Spleen (tissue), 11 donors: ENCODE data around the gene CERCAM. TPM values are rescaled to one million over a fixed set of nuclear protein-coding genes. Genes with fewer than 3 reads are reported as not detected.

Source experiments
- DNase-seq: peaks from one replicate; pipeline ENCODE4 v3.0.0-alpha.2; 2020
- H3K27ac ChIP-seq, 8 donors: fragments of 200-600 bp; sonication (generic) in 7 of 8; 1 replicate in 4 of 8; 2 replicates in 4 of 8; pipeline versions ENCODE4 v1.5.0 to v1.8.0; 2016 to 2021; ENCODE audit warnings: inconsistent platforms in 4 of 8, mild to moderate bottlenecking in 4 of 8, moderate library complexity in 1 of 8
- H3K27me3 ChIP-seq, 7 donors: fragments of 200-600 bp; sonication (generic) in 6 of 7; replicated peaks in 1 of 7; 1 replicate in 4 of 7; 2 replicates in 3 of 7; pipeline versions ENCODE4 v1.5.0 to v1.8.0; 2016 to 2021; ENCODE audit warnings: inconsistent platforms in 3 of 7, mild to moderate bottlenecking in 1 of 7
- H3K36me3 ChIP-seq, 6 donors: fragments of 200-600 bp; sonication (generic) in 5 of 6; 1 replicate in 4 of 6; 2 replicates in 2 of 6; pipeline versions ENCODE4 v1.5.0 to v1.8.0; 2016 to 2021; ENCODE audit warnings: inconsistent platforms in 2 of 6
- H3K4me1 ChIP-seq, 6 donors: fragments of 200-600 bp; sonication (generic) in 5 of 6; 1 replicate in 3 of 6; 2 replicates in 3 of 6; pipeline versions ENCODE4 v1.5.0 to v1.8.0; 2016 to 2021; ENCODE audit warnings: inconsistent platforms in 3 of 6
- H3K4me3 ChIP-seq, 8 donors: fragments of 200-600 bp; sonication (generic) in 7 of 8; 1 replicate in 4 of 8; 2 replicates in 4 of 8; pipeline versions ENCODE4 v1.5.0 to v1.8.0; 2016 to 2021; ENCODE audit warnings: inconsistent platforms in 4 of 8, mild to moderate bottlenecking in 4 of 8, moderate library complexity in 2 of 8
- H3K9me3 ChIP-seq, 8 donors: fragments of 200-600 bp; sonication (generic) in 7 of 8; 1 replicate in 4 of 8; 2 replicates in 4 of 8; pipeline versions ENCODE4 v1.5.0 to v1.8.0; 2016 to 2021; ENCODE audit warnings: inconsistent platforms in 4 of 8
- POLR2A ChIP-seq, 3 donors: fragments of 450-650 bp; IDR thresholded peaks; one replicate each; pipeline ENCODE4 v1.5.1; 2017; ENCODE audit warnings: antibody characterized with exemption in 3 of 3, mild to moderate bottlenecking in 1 of 3
- POLR2AphosphoS5 ChIP-seq, 3 donors: sonication (generic); formaldehyde crosslinking; IDR thresholded peaks; one replicate each; pipeline ENCODE4 v1.5.1; 2017; ENCODE audit warnings: antibody characterized with exemption in 3 of 3
- WGBS, 5 donors: extraction: QIAGEN DNeasy Blood & Tissue Kit in 3 of 5; methylation state at CpG; one replicate each; pipeline versions ENCODE4 v1.1.5 to v1.1.7; 2013 to 2018; 5-methylcytosine and 5-hydroxymethylcytosine counted together
- intact Hi-C: fragments of 100-400 bp; cut with DNase I; formaldehyde crosslinking; loops from one replicate; pipeline ENCODE4 v1.15.0; 2023; ENCODE audit warnings: low total_unique reads
- polyA plus RNA-seq, 3 donors: library from polyadenylated mRNA; stranded (reverse); fragments of 200-250 nt; gene quantifications; one replicate each; pipeline ENCODE4 v1.2.1, GENCODE V29; 2013
- total RNA-seq, 7 donors: library from RNA; depleted of rRNA in 3 of 7; stranded (reverse); fragments of >200 nt in 3 of 7; fragmentation: NEBNext Ultra II Directional in 4 of 7; extraction: Animal tissue kit (Norgen Biotek cat#: 25700) in 4 of 7; gene quantifications; one replicate each; pipeline versions ENCODE4 v1.1.0 to v1.2.1, GENCODE V29; 2016 to 2021
- TF ChIP-seq, protein P1 (sequence below), 11 experiments: fragments of 200-600 bp in 7 of 11; fragments of 450-650 bp in 4 of 11; sonication (generic) in 4 of 11; IDR thresholded peaks in 8 of 11; conservative IDR thresholded peaks in 3 of 11; 1 replicate in 7 of 11; 2 replicates in 4 of 11; pipeline versions ENCODE4 v1.4.0 to v1.8.0; 2016 to 2021; ENCODE audit warnings: antibody characterized with exemption in 11 of 11, inconsistent platforms in 4 of 11, mild to moderate bottlenecking in 1 of 11
- donor health status: healthy with polysubstance abuse.
- donor health status: DM: no; HTN: no; CAD: no; lungs with moderate emphysema.
- donor health status: DM: no; HTN: no; CAD: no.
- donor health status: Bipolar disorder and iron deficiency.
- donor health status: healthy.
- donor health status: DM: no; HTN: no; CAD: no.
- donor health status: DM: yes; HTN: yes; CAD: no.

CERCAM gene
- total and polyA plus RNA-seq, 10 donors = 3.8 to 22.7 (median 8.8) TPM

DNA sequence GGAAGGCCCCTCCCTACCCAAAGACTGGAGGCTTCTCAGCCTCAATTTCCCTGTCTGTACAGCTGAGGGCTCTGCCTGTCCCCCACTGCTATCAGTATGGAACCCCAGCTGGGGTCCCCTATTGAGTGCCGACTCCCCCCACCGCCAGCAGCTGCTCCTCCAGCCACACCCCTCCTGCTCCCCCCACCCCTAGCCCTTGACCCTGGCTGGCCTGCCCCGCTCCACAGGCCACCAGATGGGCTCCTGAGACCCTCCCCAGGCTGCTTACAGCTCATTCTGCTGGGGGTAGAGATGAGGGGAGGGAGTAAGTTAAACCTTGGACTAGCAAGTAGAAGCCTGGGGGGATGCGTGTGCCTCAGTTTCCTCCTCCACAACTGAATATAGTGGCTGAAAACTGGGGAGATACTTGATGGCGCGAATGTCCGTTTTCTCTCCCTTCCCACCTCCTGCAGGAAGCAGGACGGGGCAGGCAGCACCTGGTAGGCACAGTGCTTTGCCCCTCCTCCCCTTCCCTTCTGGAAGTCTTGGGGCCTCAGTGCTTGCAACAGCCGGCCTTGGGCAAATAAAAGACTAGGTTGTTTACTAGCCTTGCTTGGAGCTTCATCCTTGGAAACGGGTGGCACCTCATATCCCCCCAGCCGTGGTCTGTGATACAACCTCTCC, 30.4 kb upstream of the CERCAM start:
- DNase-seq = no peak

GRCh38 chr9:128390813-128391711, 29.6 kb upstream of the CERCAM start:
- no peak for TF ChIP-seq POLR2A (IDR thresholded peaks at IDR 0.05)
- TF ChIP-seq, protein P1, sequence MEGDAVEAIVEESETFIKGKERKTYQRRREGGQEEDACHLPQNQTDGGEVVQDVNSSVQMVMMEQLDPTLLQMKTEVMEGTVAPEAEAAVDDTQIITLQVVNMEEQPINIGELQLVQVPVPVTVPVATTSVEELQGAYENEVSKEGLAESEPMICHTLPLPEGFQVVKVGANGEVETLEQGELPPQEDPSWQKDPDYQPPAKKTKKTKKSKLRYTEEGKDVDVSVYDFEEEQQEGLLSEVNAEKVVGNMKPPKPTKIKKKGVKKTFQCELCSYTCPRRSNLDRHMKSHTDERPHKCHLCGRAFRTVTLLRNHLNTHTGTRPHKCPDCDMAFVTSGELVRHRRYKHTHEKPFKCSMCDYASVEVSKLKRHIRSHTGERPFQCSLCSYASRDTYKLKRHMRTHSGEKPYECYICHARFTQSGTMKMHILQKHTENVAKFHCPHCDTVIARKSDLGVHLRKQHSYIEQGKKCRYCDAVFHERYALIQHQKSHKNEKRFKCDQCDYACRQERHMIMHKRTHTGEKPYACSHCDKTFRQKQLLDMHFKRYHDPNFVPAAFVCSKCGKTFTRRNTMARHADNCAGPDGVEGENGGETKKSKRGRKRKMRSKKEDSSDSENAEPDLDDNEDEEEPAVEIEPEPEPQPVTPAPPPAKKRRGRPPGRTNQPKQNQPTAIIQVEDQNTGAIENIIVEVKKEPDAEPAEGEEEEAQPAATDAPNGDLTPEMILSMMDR (IDR thresholded peaks at IDR 0.05 in 8 of 11, conservative IDR thresholded peaks at IDR 0.05 in 3 of 11) = no peak
- TF ChIP-seq POLR2AphosphoS5 (IDR thresholded peaks at IDR 0.05) = no peak
- no peak overlapping the region for H3K27ac ChIP-seq
- H3K36me3 ChIP-seq = peaks cover 3 to 80% (median 70%) of the 10 kb centered on the region in 6 donors
- intact Hi-C loops = no loop called here
- 82 to 89% (median 87%) methylated on average over 4 to 8 of the region's 8 CpGs for WGBS, 5 donors
- peaks cover 0 to under 1% (median 0%) of the 10 kb centered on the region in 7 donors for H3K27me3 ChIP-seq
- DNase-seq = no peak
- H3K4me3 ChIP-seq = no peak overlapping the region
- no peaks in the 10 kb centered on the region for H3K9me3 ChIP-seq
- no peaks in the 10 kb centered on the region for H3K4me1 ChIP-seq

More for the DNA sequence above, 30.4 kb upstream of the CERCAM start:
- Histone ChIP-seq H3K27me3 (no peaks in the 10 kb centered on the region), H3K4me1 (no peaks in the 10 kb centered on the region), H3K27ac (no peak overlapping the region), H3K4me3 (no peak overlapping the region), H3K9me3 (no peaks in the 10 kb centered on the region), H3K36me3 (peaks cover 3 to 88% (median 78%) of the 10 kb centered on the region in 6 donors)
- TF ChIP-seq POLR2AphosphoS5 (IDR thresholded peaks at IDR 0.05) (no peak), POLR2A (IDR thresholded peaks at IDR 0.05) (no peak)
- TF ChIP-seq, protein P1 (IDR thresholded peaks at IDR 0.05 in 8 of 11, conservative IDR thresholded peaks at IDR 0.05 in 3 of 11) = no peak
- 80 to 88% (median 84%) methylated on average over 10 to 11 of the region's 11 CpGs for WGBS, 5 donors
- intact Hi-C loops = no loop called here

DNA sequence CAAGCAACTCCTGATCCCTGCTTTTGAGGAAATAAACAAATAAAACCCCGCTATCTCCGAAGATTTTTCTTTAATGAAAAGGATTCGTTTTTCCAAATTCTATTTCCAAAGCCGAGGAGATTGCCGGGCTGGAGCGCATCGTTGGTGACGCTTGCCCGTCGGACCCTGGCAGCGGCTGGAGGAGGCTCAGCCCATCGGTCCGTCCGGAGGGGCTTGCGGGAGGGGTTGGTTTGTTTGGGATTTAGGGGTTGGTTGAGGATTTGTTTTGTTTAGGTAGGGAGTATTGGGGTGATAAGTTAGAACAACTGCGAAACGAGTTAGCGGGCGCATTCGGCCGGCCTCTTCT, 28.7 kb upstream of the CERCAM start:
- WGBS, 5 donors = 92 to 95% (median 93%) methylated on average over 21 of the region's 21 CpGs
- TF ChIP-seq, protein P1 (IDR thresholded peaks at IDR 0.05 in 8 of 11, conservative IDR thresholded peaks at IDR 0.05 in 3 of 11) = no peak
- no peak for TF ChIP-seq POLR2AphosphoS5 (IDR thresholded peaks at IDR 0.05)
- TF ChIP-seq POLR2A (IDR thresholded peaks at IDR 0.05) = no peak

More for the DNA sequence above, 28.7 kb upstream of the CERCAM start:
- H3K27me3 ChIP-seq = peaks cover 0 to 9% (median 0%) of the 10 kb centered on the region in 7 donors
- H3K27ac ChIP-seq = no peak overlapping the region
- H3K9me3 ChIP-seq = no peaks in the 10 kb centered on the region
- intact Hi-C loops = no loop called here
- H3K36me3 ChIP-seq = peaks cover 2 to 71% (median 62%) of the 10 kb centered on the region in 6 donors
- peaks cover 3 to 8% (median 5%) of the 10 kb centered on the region in 6 donors for H3K4me1 ChIP-seq
- no peak overlapping the region for H3K4me3 ChIP-seq
- no peak for DNase-seq
